Lung (tissue), 12 donors: Measurements from ENCODE around the gene ANXA3. TPM values are rescaled to one million over a fixed set of nuclear protein-coding genes. Genes with fewer than 3 reads are reported as not detected.

ENCODE experiments used
- ATAC-seq: fragments of 200-7000 bp; cut with Tn5 transposase; one replicate; pipeline ENCODE4 v1.9.1; 2020; ENCODE audit warnings: moderate number of reproducible peaks; ENCODE audit not compliant: insufficient read depth, low FRiP score
- DNase-seq, 3 donors: peaks; one replicate each; pipeline ENCODE4 v3.0.0-alpha.2; 2013 to 2017
- H3K27ac ChIP-seq, 2 donors: one replicate each; pipeline ENCODE4 v1.5.1; 2013; ENCODE audit warnings: mild to moderate bottlenecking in 2 of 2, moderate library complexity in 2 of 2, control low read depth in 1 of 2, inconsistent platforms in 1 of 2, low read depth in 1 of 2, low read length in 1 of 2
- H3K27me3 ChIP-seq, 3 donors: one replicate each; pipeline ENCODE4 v1.5.1; 2013; ENCODE audit warnings: low read length in 2 of 3; ENCODE audit not compliant: control insufficient read depth in 3 of 3, insufficient read depth in 3 of 3
- H3K36me3 ChIP-seq, 4 donors: one replicate each; pipeline ENCODE4 v1.5.1; 2013; ENCODE audit warnings: low read length in 4 of 4, mild to moderate bottlenecking in 1 of 4, moderate library complexity in 1 of 4; ENCODE audit not compliant: control insufficient read depth in 4 of 4, insufficient read depth in 4 of 4
- H3K4me1 ChIP-seq, 5 donors: one replicate each; pipeline ENCODE4 v1.5.1; 2013; ENCODE audit warnings: low read length in 5 of 5, mild to moderate bottlenecking in 2 of 5, moderate library complexity in 1 of 5; ENCODE audit not compliant: control insufficient read depth in 5 of 5, insufficient read depth in 5 of 5
- H3K4me3 ChIP-seq: one replicate; pipeline ENCODE4 v1.5.1; 2013; ENCODE audit warnings: mild to moderate bottlenecking, control low read depth, moderate library complexity
- H3K9ac ChIP-seq, 2 donors: one replicate each; pipeline ENCODE4 v1.5.1; 2013; ENCODE audit warnings: low read length in 2 of 2, control low read depth in 1 of 2; ENCODE audit not compliant: insufficient read depth in 1 of 2
- H3K9me3 ChIP-seq, 4 donors: one replicate each; pipeline ENCODE4 v1.5.1; 2013; ENCODE audit warnings: low read length in 3 of 4, mild to moderate bottlenecking in 1 of 4, moderate library complexity in 1 of 4; ENCODE audit not compliant: control insufficient read depth in 4 of 4, insufficient read depth in 3 of 4
- CTCF ChIP-seq: IDR thresholded peaks from 2 replicates; pipeline ENCODE4 v1.5.1; 2012; ENCODE audit warnings: mild to moderate bottlenecking; ENCODE audit errors: control extremely low read depth, extremely low read depth
- WGBS, 2 donors: extraction: QIAGEN DNeasy Blood & Tissue Kit; methylation state at CpG; one replicate each; pipeline ENCODE4 v1.1.7; 2013; 5-methylcytosine and 5-hydroxymethylcytosine counted together
- polyA plus RNA-seq, 2 donors: library from polyadenylated mRNA; stranded (reverse); fragments of 200-250 nt; gene quantifications; one replicate each; pipeline ENCODE4 v1.2.1, GENCODE V29; 2013
- total RNA-seq, 2 donors: library from RNA; depleted of rRNA in 1 of 2; stranded (reverse); fragments of >200 nt in 1 of 2; gene quantifications; one replicate each; pipeline ENCODE4 v1.2.1, GENCODE V29; 2014 to 2021
- donor health status: control.
- donor health status: control.
- donor health status: Bipolar disorder and iron deficiency.
- donor health status: healthy.
- donor health status: DM: yes; HTN: yes; CAD: no.

Gene ANXA3
- total and polyA plus RNA-seq, 4 donors: 84.1 to 244 (median 156) TPM

- Histone ChIP-seq H3K4me1 (peaks cover 0 to 3% (median 0%) of the 10 kb centered on the region in 5 donors), H3K9ac (no peak overlapping the region), H3K36me3 (no peaks in the 10 kb centered on the region), H3K27me3 (no peaks in the 10 kb centered on the region), H3K27ac (peak overlapping the region in 1 of 2 donors; percentile 14), H3K4me3 (no peak overlapping the region), H3K9me3 (no peaks in the 10 kb centered on the region)
- 54 to 66% methylated on average over 4 of the region's 4 CpGs for WGBS, 2 donors
- peak; percentile 8 for ATAC-seq
- TF ChIP-seq CTCF: no peak
- no peak for DNase-seq
These were observed 78.5 kb downstream of the ANXA3 start for GRCh38 chr4:78629991-78630541.

- no peaks in the 10 kb centered on the region for H3K9me3 ChIP-seq
- DNase-seq (no peak), ATAC-seq (no peak)
- no peak for TF ChIP-seq CTCF
- no peak overlapping the region for H3K4me3 ChIP-seq
- H3K36me3 ChIP-seq: no peaks in the 10 kb centered on the region
- H3K9ac ChIP-seq: no peak overlapping the region
- no peak overlapping the region for H3K27ac ChIP-seq
- WGBS, 2 donors: 33 to 72% methylated on average over 2 of the region's 2 CpGs
- H3K4me1 ChIP-seq: peaks cover 0 to 3% (median 0%) of the 10 kb centered on the region in 5 donors
- H3K27me3 ChIP-seq: no peaks in the 10 kb centered on the region
These were observed 79.0 kb downstream of the ANXA3 start for GRCh38 chr4:78630615-78631014.

DNA sequence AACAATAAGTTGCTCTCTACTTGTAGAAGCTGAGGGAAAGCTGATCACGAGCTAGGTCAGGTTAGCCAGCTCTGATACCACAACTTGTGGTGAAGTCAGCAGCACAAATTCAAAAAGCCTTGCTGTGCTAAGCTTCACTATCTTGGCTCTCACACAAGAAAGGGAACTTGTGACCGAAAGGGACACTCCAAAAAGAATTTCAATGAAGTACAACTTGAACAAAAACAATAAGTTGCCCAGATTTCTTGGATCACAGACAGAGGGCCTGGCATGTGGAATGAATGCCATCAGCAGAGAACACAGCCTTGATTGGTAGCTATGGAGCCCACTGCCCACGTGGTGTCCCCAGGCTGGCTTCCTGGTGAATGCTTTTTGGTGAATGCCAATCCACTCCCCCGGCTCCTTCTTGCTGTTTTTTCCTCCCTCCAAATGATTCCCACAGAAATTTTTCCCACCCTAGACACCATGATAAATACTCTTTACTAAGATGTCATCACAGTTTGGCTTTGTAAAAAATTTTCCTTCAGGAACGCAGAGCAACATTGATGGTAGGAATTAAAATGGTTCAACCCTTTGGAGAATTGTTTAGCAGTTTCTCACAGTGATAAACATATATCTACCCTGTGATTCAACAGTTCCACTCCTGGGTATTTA, 82.6 kb downstream of the ANXA3 start:
- no peak for TF ChIP-seq CTCF
- H3K9me3 ChIP-seq: no peaks in the 10 kb centered on the region
- peak; percentile 27 for ATAC-seq
- WGBS, 2 donors: 63 to 82% methylated on average over 5 of the region's 5 CpGs
- H3K9ac ChIP-seq: no peak overlapping the region
- H3K4me1 ChIP-seq: peaks cover 0 to 3% (median 0%) of the 10 kb centered on the region in 5 donors
- no peaks in the 10 kb centered on the region for H3K36me3 ChIP-seq
- no peak overlapping the region for H3K4me3 ChIP-seq
- no peaks in the 10 kb centered on the region for H3K27me3 ChIP-seq
- H3K27ac ChIP-seq: peak overlapping the region in 1 of 2 donors; percentile 25
- no peak for DNase-seq
